CD8-positive, alpha-beta memory T cell (primary cell): Measurements from ENCODE around the gene ARAP2. TPM values are rescaled to one million over a fixed set of nuclear protein-coding genes. Genes with fewer than 3 reads are reported as not detected.

ENCODE experiments used
- CTCF ChIA-PET: fragments of 350-600 bp; sonication (Branson Sonifier 250); formaldehyde crosslinking; loops from one replicate; lab custom pipeline; 2021; ENCODE audit warnings: antibody characterized with exemption; lab: Charles Lee
- POLR2A ChIA-PET: fragments of 350-600 bp; sonication (Branson Sonifier 250); formaldehyde crosslinking; loops from one replicate; lab custom pipeline; 2021; ENCODE audit warnings: antibody characterized with exemption; lab: Charles Lee
- DNase-seq, 5 donors: peaks; one replicate each; pipeline versions ENCODE4 v3.0.0 to v3.0.0-alpha.2; 2020 to 2022; ENCODE audit warnings: mixed read lengths in 1 of 5
- H3K27ac ChIP-seq: one replicate; pipeline ENCODE4 v1.7.0; 2013; ENCODE audit warnings: low read depth, mild to moderate bottlenecking, low read length, moderate library complexity
- H3K27me3 ChIP-seq: 2 replicates; pipeline ENCODE4 v1.7.0; 2013; ENCODE audit warnings: low read length, mild to moderate bottlenecking; ENCODE audit not compliant: insufficient read depth, poor library complexity, severe bottlenecking
- H3K36me3 ChIP-seq: 2 replicates; pipeline ENCODE4 v1.7.0; 2013; ENCODE audit warnings: mild to moderate bottlenecking, low read length, moderate library complexity; ENCODE audit not compliant: insufficient read depth
- H3K4me1 ChIP-seq: 2 replicates; pipeline ENCODE4 v1.7.0; 2013; ENCODE audit warnings: mild to moderate bottlenecking, low read length, moderate library complexity; ENCODE audit not compliant: insufficient read depth
- H3K4me3 ChIP-seq: 2 replicates; pipeline ENCODE4 v1.7.0; 2013; ENCODE audit warnings: mild to moderate bottlenecking, low read length
- H3K9me3 ChIP-seq: 2 replicates; pipeline ENCODE4 v1.7.0; 2013; ENCODE audit warnings: mild to moderate bottlenecking, low read length
- H3K27ac Mint-ChIP-seq, 8 donors: one replicate each; pipeline ENCODE4 v1.8.0; 2020 to 2021; ENCODE audit warnings: mixed read lengths in 8 of 8, mild to moderate bottlenecking in 6 of 8, inconsistent platforms in 3 of 8, moderate library complexity in 3 of 8
- H3K27me3 Mint-ChIP-seq, 2 donors: one replicate each; pipeline ENCODE4 v1.8.0; 2020 to 2021; ENCODE audit warnings: mixed read lengths in 2 of 2, mild to moderate bottlenecking in 1 of 2, moderate library complexity in 1 of 2
- H3K36me3 Mint-ChIP-seq, 3 donors: one replicate each; pipeline ENCODE4 v1.8.0; 2020 to 2021; ENCODE audit warnings: mixed read lengths in 3 of 3, inconsistent platforms in 1 of 3, mild to moderate bottlenecking in 1 of 3
- H3K4me1 Mint-ChIP-seq, 3 donors: one replicate each; pipeline ENCODE4 v1.8.0; 2020 to 2021; ENCODE audit warnings: mixed read lengths in 3 of 3, inconsistent platforms in 1 of 3, mild to moderate bottlenecking in 1 of 3
- H3K4me3 Mint-ChIP-seq, 7 donors: one replicate each; pipeline ENCODE4 v1.8.0; 2020 to 2021; ENCODE audit warnings: mixed read lengths in 7 of 7, mild to moderate bottlenecking in 6 of 7, moderate library complexity in 4 of 7, inconsistent platforms in 2 of 7
- H3K9me3 Mint-ChIP-seq, 5 donors: one replicate each; pipeline ENCODE4 v1.8.0; 2020 to 2022; ENCODE audit warnings: mixed read lengths in 5 of 5, mild to moderate bottlenecking in 3 of 5, moderate library complexity in 2 of 5, inconsistent platforms in 1 of 5
- polyA plus RNA-seq: library from polyadenylated mRNA; unstranded; fragments of 300-500 nt; fragmentation: Illumina TruSeq; gene quantifications from one replicate; pipeline ENCODE4 v1.2.3, GENCODE V29; 2021
- total RNA-seq, 2 experiments: library from RNA; stranded (reverse); gene quantifications; one replicate each; pipeline ENCODE4 v1.2.3, GENCODE V29; 2021

ARAP2 gene
- total and polyA plus RNA-seq, 3 experiments from 2014 or later, result 44.2 to 49.9 (median 49.7) TPM

DNA sequence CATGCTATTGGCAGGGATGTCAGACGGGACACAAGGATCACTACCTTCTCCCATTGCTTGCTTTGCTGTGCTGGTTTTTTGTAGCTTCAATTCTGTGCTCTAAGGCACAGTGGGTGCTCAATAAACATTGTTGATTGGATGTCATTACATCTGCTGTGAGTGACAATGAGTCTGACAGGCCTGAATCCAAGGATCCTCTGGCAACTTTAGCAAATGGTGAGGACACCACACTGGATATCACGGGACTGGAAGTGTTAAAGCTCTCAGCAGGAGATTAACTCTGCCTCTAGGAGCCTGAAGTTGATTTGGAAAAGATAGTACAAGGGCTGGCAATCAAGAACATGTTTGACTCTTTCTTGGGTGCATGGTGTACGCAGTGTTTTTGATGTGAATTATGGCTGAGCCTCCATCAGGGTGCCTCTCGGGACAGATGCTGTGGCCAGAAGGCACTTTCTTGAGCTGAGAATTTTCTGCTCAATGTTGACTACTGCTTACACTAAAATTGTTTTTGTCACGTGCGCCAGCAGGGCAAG, 217.9 kb downstream of the ARAP2 start:
- Histone ChIP-seq H3K27ac (no peak overlapping the region), H3K9me3 (no peaks in the 10 kb centered on the region), H3K4me3 (no peak overlapping the region), H3K27me3 (no peaks in the 10 kb centered on the region), H3K4me1 (no peaks in the 10 kb centered on the region), H3K36me3 (no peaks in the 10 kb centered on the region)
- Mint-ChIP-seq H3K4me3 (no peak overlapping the region), H3K27me3 (no peaks in the 10 kb centered on the region), H3K9me3 (no peaks in the 10 kb centered on the region), H3K4me1 (no peaks in the 10 kb centered on the region), H3K27ac (no peak overlapping the region), H3K36me3 (no peaks in the 10 kb centered on the region)
- ChIA-PET POLR2A (no interaction called here), CTCF (no interaction called here)
- DNase-seq, result no peak

DNA sequence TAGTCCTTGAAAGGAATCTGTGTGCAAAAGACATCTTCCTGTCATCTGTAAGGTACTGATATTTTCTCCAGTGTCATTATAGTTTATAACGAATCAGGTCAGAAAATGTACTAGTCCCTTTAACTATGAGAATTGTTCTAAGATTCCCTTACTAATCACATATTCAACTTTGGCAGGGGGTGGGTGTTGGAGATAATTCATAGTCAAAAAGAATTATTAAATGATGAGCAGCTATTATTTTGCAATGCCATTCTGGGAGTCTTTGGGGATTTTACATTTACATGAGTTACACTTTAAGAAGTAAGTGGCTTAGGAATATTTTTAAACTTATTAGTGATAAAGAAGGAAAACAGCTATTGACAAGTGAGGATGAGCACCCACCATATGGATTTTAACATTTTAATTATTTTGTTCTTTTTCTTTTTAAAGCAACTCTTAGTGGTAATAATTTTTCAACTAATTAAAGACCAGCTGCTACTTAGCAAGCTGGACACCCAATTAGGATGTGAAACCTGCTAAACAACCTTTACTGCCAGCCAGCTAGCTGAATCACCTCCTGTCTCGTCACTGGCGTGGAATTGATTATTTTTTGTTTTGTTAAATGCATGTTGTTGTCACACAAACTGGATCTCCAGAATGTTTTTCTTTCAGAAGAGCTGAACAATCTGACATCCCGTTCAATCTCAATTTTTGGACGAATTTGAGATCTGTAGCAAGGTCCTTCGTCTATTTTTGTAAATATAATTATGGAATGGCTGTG, 219.2 kb downstream of the ARAP2 start:
- Histone ChIP-seq H3K4me1 (no peaks in the 10 kb centered on the region), H3K36me3 (no peaks in the 10 kb centered on the region), H3K4me3 (no peak overlapping the region), H3K27me3 (no peaks in the 10 kb centered on the region), H3K9me3 (no peaks in the 10 kb centered on the region), H3K27ac (no peak overlapping the region)
- POLR2A ChIA-PET, result no interaction called here
- CTCF ChIA-PET, result no interaction called here
- Mint-ChIP-seq H3K27ac (no peak overlapping the region), H3K9me3 (no peaks in the 10 kb centered on the region), H3K4me3 (no peak overlapping the region), H3K27me3 (no peaks in the 10 kb centered on the region), H3K36me3 (peaks cover 0 to 5% (median 0%) of the 10 kb centered on the region in 3 donors), H3K4me1 (no peaks in the 10 kb centered on the region)
- no peak for DNase-seq

DNA sequence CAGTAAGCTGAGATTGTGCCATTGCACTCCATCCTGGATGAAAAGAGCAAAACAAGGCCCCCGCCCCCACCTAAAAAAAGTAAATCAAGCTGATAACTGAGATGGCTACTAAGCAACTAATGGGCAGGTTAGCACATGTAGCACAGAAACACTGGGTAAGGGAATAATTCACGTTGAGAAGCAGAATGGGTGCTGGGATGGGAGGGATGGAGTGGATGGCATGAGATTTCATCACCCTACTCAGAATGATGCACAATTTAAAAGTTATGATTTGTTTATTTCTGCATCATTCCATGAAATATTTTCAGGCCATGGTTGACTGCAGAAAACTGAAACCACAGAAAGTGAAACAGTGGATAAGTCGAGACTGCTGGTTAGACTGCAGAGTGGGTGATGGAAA, 224.0 kb downstream of the ARAP2 start:
- POLR2A ChIA-PET, result no interaction called here
- no peak overlapping the region for H3K27ac ChIP-seq
- Mint-ChIP-seq H3K4me1 (no peaks in the 10 kb centered on the region), H3K36me3 (peaks cover 0 to 7% (median 1%) of the 10 kb centered on the region in 3 donors), H3K9me3 (no peaks in the 10 kb centered on the region), H3K27ac (no peak overlapping the region), H3K27me3 (no peaks in the 10 kb centered on the region), H3K4me3 (no peak overlapping the region)
- no peaks in the 10 kb centered on the region for H3K27me3 ChIP-seq
- no peak overlapping the region for H3K4me3 ChIP-seq
- CTCF ChIA-PET, result no interaction called here
- no peaks in the 10 kb centered on the region for H3K4me1 ChIP-seq
- no peaks in the 10 kb centered on the region for H3K9me3 ChIP-seq
- no peaks in the 10 kb centered on the region for H3K36me3 ChIP-seq
- DNase-seq, result no peak

Other genes with a start within 250 kb of the ARAP2 start
- gene DTHD1, start 37.1 kb upstream of the ARAP2 start, total RNA-seq, result 1 to 10 TPM; 3.3 to 3.5 TPM
- gene DTHD1, start 37.1 kb upstream of the ARAP2 start, polyA plus RNA-seq, result 5.9 TPM